Measurements from ENCODE around the gene PSMC1.

The PSMC1 gene

GRCh38 chr14:90268420-90268819 lies 12.1 kb downstream of the PSMC1 start:
- no peak for TF ChIP-seq CTCF (IDR thresholded peaks at IDR 0.05; ENCODE audit: borderline replicate concordance, insufficient read depth, low read depth, low read length)

GRCh38 chr14:90272523-90272922 lies 16.2 kb downstream of the PSMC1 start:
- TF ChIP-seq CTCF (IDR thresholded peaks at IDR 0.05; ENCODE audit: borderline replicate concordance, insufficient read depth, low read depth, low read length) = no peak
- H3K4me3 ChIP-seq (ENCODE audit: low read depth, low read length) = no peak overlapping the region

More at GRCh38 chr14:90268420-90268819, 12.1 kb downstream of the PSMC1 start:
- no peak overlapping the region for H3K4me3 ChIP-seq (ENCODE audit: low read depth, low read length)

GRCh38 chr14:90273532-90273931 lies 17.2 kb downstream of the PSMC1 start:
- TF ChIP-seq CTCF (IDR thresholded peaks at IDR 0.05; ENCODE audit: borderline replicate concordance, insufficient read depth, low read depth, low read length) = no peak
- no peak overlapping the region for H3K4me3 ChIP-seq (ENCODE audit: low read depth, low read length)

GRCh38 chr14:90274019-90274418 lies 17.7 kb downstream of the PSMC1 start:
- H3K4me3 ChIP-seq (ENCODE audit: low read depth, low read length) = no peak overlapping the region
- TF ChIP-seq CTCF (IDR thresholded peaks at IDR 0.05; ENCODE audit: borderline replicate concordance, insufficient read depth, low read depth, low read length) = no peak

GRCh38 chr14:90274808-90275457 lies 18.6 kb downstream of the PSMC1 start:
- no peak for TF ChIP-seq CTCF (IDR thresholded peaks at IDR 0.05; ENCODE audit: borderline replicate concordance, insufficient read depth, low read depth, low read length)
- no peak overlapping the region for H3K4me3 ChIP-seq (ENCODE audit: low read depth, low read length)

GRCh38 chr14:90275458-90275814 lies 19.1 kb downstream of the PSMC1 start:
- TF ChIP-seq CTCF (IDR thresholded peaks at IDR 0.05; ENCODE audit: borderline replicate concordance, insufficient read depth, low read depth, low read length) = no peak
- no peak overlapping the region for H3K4me3 ChIP-seq (ENCODE audit: low read depth, low read length)

- TF ChIP-seq CTCF (IDR thresholded peaks at IDR 0.05; ENCODE audit: borderline replicate concordance, insufficient read depth, low read depth, low read length) = no peak
- H3K4me3 ChIP-seq (ENCODE audit: low read depth, low read length) = no peak overlapping the region
Measured at GRCh38 chr14:90275820-90276219, 19.5 kb downstream of the PSMC1 start.
